ENCODE data around the gene KRTAP10-6.
"Not testable (repeated sequence)": the region's sequence is repeated elsewhere in the genome, so short reads cannot be mapped to it uniquely, and the experiment has no call there.

Gene KRTAP10-6

DNA sequence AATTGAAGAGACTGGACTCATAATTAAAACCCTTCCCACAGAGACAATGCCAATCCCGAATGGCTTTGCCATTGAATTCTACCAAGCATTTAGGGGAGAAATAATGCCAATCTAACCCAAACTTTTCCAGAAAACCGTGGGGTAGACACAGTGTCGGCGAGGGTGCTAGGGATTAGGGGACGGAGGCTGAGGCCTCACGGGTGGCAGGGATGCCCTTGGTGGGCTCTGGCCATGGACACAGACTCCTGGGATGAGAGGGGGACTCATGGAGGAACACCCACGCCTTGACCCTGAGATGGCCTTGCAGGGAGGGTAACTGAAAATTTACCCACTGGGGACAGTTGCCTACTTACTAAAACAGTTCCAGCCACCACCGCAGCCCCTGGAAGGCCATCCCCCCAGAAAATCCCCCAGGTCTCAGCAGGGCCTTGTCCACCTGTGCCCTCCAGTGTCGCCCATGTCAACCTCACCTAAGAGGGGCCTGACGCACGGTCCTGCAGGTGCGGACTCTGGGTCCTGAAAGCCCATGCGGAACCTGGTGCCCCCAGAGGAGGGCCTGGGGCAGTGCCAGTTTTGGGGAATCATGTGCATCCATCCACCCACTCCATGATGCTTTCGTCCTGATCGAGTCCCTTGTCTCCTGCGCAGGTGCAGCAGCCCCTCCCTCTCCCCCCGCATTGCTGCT is 13.8 kb downstream of the KRTAP10-6 start:
- no peak for DNase-seq (ENCODE audit: low read depth)

DNA sequence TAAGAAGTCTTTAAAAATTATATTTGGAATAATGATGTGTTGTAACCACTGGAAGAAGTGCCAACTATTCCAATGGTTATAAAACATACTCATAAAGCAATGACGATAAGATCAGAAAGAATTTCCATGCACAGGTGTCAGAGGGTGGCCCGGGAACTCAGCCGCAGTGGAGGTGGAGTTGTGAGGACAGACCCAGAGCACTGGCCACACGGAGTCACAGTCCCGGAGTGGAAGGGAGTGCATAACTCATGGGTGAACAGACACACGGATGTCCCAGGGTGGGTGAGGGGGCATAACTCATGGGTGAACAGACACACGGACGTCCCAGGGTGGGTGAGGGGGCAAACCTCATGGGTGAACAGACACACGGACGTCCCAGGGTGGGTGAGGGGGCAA is 16.3 kb downstream of the KRTAP10-6 start:
- no peak for DNase-seq (ENCODE audit: low read depth)

DNA sequence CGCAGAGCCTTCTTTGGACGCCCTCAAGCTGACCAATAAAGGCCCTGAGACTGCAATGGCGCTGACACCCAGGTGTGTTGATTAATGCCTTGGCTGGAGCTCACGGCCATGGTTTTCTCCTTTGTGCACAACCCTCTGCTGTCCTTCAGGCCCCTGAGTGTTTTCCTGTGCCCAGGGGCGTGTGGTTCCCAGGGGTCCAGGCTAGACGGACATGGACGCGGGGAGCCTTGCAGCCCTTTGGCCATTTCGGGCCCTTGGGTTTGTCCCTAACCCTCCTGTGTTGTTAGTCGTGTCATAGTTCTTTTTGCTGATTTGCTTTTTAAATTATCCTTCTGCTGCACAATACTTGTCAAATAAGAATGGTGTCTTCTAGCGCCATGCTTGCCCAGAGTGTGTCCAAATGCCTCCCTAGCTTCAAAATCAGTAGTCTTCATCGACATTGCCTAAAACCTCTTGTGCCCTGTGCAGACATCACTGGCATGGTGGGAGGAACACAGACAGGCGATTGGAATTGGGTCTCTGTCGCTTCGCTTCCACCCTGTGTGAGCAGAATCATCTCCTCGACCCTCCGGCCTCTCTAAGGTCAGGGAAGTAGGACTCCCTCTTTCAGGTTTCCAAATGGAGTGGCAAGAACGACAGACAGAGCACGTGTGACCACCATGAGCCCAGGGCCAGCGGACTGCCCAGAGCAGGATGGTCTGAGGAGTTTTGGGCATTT is 16.8 kb downstream of the KRTAP10-6 start:
- no peak for DNase-seq (ENCODE audit: low read depth)

DNA sequence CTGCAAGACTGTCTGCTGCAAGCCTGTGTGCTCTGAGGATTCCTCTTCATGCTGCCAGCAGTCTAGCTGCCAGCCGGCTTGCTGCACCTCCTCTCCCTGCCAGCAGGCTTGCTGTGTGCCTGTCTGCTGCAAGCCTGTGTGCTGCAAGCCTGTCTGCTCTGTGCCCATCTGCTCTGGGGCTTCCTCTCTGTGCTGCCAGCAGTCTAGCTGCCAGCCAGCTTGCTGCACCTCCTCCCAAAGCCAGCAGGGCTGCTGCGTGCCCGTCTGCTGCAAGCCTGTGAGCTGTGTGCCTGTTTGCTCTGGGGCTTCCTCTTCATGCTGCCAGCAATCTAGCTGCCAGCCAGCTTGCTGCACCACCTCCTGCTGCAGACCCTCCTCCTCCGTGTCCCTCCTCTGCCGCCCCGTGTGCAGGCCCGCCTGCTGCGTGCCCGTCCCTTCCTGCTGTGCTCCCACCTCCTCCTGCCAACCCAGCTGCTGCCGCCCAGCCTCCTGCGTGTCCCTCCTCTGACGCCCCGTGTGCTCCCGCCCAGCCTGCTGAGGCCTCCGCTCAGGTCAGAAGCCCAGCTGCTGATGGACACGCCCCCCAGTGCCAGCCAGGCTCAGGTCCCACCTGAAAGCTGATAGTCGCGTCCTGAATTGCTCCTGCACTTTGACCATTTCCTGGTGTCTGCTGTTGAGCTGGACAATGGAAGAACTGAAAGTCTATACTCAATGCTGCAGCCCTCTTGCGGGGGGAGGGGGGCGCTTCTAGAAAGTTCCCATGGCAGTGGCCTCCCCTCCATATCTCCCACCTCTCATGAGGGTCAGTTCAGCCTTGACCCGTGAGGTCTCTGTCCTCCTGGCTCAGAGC is 17.6 kb downstream of the KRTAP10-6 start:
- DNase-seq (ENCODE audit: low read depth), result no peak

DNA sequence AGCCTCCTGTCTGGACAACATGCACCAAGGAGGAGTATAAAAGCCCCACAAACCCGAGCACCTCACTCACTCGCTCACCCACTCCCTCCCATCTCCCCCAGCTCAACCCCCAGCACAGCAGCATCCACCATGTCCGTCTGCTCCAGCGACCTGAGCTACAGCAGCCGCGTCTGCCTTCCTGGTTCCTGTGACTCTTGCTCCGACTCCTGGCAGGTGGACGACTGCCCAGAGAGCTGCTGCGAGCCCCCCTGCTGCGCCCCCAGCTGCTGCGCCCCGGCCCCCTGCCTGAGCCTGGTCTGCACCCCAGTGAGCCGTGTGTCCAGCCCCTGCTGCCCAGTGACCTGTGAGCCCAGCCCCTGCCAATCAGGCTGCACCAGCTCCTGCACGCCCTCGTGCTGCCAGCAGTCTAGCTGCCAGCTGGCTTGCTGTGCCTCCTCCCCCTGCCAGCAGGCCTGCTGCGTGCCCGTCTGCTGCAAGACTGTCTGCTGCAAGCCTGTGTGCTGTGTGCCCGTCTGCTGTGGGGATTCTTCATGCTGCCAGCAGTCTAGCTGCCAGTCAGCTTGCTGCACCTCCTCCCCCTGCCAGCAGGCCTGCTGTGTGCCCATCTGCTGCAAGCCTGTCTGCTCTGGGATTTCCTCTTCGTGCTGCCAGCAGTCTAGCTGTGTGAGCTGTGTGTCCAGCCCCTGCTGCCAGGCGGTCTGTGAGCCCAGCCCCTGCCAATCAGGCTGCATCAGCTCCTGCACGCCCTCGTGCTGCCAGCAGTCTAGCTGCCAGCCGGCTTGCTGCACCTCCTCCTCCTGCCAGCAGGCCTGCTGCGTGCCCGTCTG is 18.5 kb downstream of the KRTAP10-6 start, which contains the start of gene KRTAP10-4:
Gene KRTAP10-4 (plus strand): TSS at position 100 of the 827 bp plus-strand sequence. CDS start 30 bp downstream, at position 130.
- not testable (repeated sequence) for DNase-seq (ENCODE audit: low read depth)

DNA sequence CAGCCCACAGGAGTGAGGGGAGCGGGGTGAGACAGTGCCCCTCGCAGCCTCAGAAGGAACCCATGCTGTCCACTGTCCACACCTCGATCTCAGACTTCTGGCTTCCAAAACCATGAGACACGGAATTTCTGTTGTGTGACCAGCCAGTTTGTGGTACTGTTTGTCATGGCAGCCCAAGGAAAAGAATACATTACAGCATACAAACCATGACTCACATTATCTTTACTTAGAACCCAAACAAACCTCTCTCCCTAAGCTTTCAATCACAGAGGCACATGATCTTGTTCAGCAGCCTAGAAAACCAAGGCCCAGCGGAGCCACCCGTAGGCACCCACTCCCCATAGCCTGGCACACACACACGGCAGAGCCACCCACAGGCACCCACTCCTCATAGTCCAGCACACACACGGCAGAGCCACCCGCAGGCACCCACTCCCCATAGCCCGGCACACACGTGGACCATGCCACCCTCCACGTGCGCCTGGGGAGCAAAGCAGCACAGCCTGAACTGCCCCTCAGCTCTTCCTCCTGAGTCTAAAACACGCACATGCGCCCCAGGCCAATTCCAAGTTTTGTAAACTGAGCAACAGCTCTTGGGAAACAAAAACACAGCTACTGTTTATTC is 19.2 kb downstream of the KRTAP10-6 start:
- no peak for DNase-seq (ENCODE audit: low read depth)

DNA sequence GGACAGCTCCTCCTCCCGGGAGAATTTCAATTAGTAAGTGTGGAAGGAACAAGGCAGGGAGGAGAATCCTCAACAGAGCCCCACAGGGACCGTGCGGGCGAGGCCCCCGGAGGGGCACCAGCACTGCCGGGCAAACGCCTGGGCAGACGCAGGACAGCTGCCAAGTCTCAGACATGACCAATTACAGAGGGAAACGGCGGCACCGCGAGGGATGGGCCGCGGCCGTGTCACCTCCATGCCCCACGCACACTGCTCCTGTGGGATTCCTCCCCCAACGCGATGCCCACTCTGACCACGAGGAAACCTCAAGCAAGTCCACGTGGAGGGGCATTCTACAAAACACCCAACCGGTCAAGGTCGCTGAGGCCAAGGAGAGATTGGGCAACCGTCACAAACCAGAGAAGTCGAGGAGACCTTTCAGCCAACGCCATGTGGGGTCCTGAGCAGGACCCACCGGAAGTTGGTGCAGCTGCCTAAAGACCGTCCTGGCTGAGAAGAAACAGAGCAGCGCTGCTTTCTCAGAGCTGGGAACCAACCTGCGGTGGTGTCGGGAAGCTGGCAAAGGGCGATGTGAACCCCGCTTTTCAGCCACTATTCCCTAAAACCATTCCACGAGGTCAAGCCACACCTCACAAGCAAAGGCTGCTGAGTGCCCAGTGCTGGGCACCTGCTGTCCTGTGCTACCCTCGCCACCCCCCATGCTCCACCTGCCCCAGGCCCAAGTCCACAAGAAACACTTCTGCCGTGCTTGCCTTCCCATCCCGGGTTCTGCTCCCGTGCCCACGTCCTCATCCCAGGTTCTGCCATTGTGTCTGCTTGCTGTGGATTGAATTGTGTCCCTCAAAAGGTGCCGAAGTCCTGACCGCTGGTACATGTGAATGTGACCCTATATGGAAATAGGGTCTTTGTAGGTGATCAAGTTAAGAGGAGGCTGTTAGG is 20.2 kb downstream of the KRTAP10-6 start:
- no peak for DNase-seq (ENCODE audit: low read depth)

DNA sequence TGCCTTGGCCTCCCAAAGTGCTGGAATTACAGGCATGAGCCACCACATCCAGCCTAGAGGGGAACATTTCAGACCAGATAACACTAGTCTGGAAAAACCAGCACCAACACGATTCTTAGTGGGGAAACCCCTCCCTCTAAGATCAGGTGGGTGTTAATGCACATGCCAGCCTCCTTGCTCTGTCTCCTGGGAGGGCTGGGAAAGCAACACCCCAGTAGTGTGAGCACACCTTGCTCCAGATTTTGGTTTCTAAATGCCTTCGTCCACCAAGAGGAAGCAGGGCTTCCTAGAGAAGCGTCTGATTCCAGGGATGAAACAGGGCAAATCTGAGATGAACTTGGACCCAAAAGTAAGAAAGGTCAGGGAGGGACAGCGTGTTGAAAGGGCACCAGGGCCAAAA is 21.0 kb downstream of the KRTAP10-6 start:
- DNase-seq (ENCODE audit: low read depth), result no peak

DNA sequence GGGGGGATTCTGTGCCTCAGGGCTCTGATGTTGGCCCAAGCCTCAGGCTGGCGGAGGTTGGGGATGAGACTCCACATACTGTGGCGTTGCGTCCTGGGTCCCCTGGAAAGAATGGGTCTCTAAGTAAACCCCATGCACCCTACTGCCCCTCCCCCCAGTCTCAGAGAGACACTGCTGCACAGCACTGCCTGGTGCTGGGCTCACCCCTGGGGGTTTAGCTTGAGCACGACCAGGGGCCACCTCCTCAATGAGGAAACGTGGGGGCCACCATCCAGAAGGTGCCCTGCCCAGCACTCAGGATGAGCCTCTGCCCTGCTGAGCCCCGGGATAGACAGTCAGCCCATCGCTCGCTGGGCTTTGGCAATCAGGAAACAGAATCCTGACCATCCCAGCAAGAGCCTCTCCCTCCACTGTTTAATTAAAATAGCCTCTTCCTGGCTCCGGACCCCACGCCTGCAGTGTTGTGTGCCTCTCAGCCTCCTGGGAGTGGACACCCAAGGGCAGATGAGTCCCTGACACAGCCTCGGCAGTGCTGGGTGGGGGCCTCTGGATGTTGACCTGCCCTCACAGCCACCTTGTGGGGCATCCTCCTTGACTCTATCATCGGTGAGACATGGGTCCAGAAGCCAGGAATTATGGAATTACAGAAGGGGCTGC is 22.3 kb downstream of the KRTAP10-6 start:
- no peak for DNase-seq (ENCODE audit: low read depth)

DNA sequence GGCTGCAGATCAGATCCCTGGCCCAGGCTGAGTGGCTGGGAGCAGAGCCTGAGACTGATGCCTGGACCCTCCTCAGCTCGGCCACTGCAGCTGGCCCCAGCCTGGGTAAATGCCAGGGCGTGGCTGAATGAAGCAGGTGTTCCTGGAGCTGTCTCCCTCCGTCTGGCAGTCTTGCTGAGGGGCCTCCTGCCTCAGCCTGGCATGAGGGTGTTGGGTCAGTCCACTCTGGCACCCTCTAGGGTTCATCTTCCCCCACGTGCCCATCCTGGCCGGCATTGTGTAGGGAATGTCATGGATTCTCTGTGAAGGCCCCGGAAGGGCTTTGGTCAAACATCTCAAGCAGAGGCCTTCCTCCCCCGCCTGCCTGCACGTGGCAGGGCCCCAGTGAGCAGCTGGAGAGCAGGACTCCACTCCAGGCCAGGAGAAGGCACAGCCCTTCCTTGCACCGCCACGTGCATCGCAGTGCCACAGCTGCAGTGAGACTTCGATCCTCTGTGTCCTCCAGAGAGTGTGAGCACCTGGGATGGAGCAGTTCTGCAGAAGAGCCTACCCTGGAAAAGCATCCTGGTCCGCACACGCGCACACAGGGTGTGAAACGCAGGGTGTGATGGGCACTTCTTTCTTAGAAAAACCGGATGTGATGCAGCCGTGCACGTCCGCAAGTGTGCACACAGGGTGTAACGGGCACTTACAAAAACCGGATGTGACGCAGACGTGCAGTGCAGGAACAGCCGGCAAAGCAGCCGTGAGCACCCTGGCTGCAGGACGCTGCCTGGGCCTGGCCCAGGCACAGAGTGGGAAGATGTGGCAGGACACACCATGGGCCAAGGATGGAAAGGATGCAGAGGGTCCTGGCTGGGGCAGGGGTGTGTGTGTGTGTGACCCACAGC is 23.4 kb downstream of the KRTAP10-6 start:
- DNase-seq (ENCODE audit: low read depth), result no peak

DNA sequence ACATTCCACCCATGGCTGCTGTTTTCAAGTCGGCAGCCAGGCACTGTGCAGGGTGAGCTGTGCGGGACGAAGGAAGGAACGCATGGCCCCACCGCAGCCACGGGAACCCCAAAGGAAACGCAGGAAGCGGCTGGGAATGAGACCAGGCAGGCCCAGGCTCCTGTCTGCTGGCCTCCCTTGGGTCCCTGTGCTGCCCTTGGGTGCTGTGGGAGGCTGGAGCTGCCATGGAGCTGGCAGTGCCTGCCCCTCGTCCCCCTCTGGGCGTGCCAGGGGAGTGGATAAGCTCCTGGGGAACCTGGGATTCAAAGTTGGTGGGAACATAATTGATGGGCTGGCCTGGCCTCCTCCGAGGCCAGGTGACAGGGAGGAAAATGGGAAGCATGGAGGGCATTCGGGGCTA is 24.0 kb downstream of the KRTAP10-6 start:
- DNase-seq (ENCODE audit: low read depth), result no peak

DNA sequence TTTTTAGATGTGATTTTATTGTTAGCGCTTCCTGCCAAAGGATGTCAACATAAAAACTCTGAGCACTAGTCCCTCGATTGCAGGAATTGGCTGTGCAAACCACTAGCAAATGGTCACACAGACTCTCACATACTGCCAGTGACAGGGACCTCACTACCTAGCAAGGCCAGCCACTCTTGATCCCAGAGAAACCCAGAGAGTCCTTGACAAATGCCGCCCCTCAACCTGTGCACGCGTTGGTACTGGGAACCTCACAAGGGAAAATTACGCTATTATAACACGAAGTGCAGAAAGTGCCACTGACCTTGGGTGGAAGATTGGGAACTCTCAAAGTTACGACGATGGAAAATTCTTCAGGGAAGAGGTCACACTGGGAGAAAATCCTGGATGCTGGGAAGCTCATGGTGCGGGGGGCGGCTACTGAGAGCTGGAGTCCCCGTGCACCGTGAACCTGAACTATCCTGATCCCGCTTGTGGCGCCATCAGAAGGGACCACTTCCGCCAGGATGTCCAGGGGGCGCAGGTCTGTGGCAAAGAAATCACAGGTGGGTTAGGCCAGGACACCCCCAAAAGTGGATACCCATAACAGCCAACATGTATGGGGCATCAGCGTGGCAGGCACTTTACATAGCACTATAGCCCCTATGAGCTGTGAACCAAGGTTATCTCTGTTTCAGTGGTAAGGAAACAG is 24.7 kb downstream of the KRTAP10-6 start:
- DNase-seq (ENCODE audit: low read depth), result no peak

DNA sequence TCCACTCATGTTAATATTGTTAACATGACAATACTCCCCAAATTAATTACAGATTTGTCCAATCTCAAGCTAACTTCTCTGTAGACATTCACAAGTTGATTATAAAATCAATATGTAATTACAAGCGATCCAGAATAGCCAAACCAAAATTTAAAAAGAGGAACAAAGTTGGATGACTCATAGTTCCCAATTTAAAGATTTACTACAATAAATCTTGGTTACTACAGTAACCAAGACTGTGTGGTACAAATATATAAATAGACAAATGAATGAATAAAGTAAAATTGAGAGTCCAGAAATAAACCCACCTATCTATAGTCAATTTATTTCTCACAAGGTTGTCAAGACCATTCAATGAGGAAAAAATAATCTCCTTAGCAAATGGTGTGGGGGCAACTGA is 25.9 kb downstream of the KRTAP10-6 start:
- no peak for DNase-seq (ENCODE audit: low read depth)

DNA sequence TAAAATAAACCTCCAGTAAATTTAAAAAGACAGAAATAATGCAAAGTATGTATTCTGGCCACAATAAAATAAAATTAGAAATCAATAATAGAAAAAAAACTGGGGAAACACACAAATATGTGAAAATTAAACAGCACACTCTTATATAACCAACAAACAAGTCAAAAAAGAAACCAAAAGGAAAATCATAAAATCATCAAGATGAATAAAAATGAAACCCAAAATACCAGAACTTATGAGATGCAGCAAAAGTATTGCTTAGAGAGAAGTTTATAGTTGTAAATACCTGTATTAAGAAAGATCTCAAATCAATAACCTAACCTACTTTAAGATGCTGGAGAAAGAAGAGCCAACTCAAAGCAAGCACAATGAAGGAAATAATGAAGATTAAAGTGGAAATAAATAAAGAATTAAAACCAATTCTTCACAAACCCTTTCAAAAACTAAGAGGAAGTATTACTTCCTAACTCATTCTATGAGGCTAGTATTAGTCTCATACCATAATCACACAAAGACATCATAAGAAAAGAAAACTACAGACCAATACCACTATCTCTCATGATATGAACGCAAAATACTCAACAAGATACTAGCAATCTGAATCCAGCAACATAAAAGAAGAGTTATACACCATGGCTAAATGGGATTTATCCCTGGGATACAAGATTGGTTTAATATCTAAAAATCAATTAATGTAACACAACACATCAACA is 27.3 kb downstream of the KRTAP10-6 start:
- DNase-seq (ENCODE audit: low read depth), result no peak

DNA sequence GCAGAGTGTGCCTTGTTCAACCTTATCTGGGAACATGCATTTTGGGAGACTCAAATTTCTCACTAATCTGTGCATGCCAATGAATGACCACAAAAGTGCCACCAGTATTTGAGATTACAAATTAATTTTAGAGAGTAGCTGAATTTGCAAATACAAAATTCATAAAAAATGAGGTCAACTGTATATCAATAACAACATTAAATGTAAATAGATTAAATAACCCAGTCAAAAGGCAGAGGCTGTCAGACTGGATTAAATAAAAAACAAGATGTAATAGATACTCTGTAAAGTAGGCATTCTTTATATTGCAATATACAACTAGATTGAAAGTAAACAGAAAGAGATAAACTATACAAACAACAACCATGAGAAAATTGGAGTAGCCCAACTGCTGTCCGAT is 28.2 kb downstream of the KRTAP10-6 start:
- no peak for DNase-seq (ENCODE audit: low read depth)

DNA sequence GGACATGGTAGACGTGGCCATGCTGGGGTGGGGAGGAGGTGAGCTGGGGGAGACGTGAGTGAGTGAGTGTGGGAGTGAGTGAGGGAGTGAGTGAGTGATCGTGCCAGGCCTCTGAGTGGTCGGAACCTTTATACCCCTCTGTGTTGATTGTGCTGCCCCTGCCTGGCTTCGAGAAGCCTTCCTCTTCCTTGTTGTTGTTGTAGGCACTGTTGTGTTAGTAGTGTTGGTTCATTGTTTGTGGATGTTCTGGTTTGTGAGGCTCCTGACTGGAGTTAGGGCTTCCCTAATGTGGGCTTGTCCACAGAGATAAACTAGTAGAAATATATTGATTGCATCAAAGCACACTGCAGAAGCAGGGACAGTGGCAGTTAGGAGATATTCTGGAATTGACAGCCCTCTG is 33.6 kb downstream of the KRTAP10-6 start, which contains the start of gene KRTAP10-3:
Gene KRTAP10-3 (minus strand): TSS at position 101 of the 400 bp plus-strand sequence. CDS start 80 bp downstream, at position 21.
- no peak for DNase-seq (ENCODE audit: low read depth)

DNA sequence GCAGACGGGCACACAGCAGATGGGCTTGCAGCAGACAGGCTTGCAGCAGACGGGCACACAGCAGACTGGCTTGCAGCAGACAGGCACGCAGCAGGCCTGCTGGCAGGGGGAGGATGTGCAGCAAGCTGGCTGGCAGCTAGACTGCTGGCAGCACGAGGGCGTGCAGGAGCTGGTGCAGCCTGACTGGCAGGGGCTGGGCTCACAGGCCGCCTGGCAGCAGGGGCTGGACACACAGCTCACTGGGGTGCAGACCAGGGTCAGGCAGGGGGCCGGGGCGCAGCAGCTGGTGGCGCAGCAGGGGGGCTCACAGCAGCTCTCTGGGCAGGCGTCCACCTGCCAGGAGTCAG is 34.0 kb downstream of the KRTAP10-6 start:
- not testable (repeated sequence) for DNase-seq (ENCODE audit: low read depth)

All from stimulated activated CD8-positive, alpha-beta memory T cell treated with anti-CD3 and anti-CD28 coated beads, Interleukin-12 subunit alpha, Interleukin-12 subunit beta, amount 100 ng/mL, for 4 hours (primary cell).